ENCODE results near the gene GPR39. TPM values are rescaled to one million over a fixed set of nuclear protein-coding genes. Genes with fewer than 3 reads are reported as not detected.

The GPR39 gene
- total RNA-seq, 2 experiments from 2014 or later = not detected

DNA sequence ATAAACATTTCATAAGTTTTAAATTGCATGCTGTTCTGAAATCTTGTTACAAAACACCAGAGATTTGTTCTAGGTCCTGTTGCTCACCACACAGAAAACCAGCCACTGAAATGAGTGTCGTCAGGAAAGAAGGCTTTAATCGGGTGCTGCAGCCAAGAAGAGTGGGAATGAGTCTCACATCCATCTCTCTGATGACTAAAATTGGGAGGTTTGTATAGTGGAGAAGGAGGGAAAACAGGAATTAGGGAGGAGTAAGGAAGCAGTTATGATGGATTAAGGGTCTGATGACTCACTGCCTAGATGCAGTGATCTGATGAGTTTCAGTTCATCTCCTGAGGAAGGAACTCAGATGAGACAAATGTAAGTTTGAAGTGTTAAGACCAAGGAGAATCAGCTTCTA is 42.1 kb upstream of the GPR39 start:
- POLR2A ChIA-PET = no interaction called here
- H3K27ac Mint-ChIP-seq = no peak overlapping the region
- intact Hi-C loops (cut with micrococcal nuclease) = no loop called here
- no peaks in the 10 kb centered on the region for H3K9me3 Mint-ChIP-seq
- ATAC-seq (no peak), DNase-seq (no peak)
- TF ChIP-seq, protein P1, sequence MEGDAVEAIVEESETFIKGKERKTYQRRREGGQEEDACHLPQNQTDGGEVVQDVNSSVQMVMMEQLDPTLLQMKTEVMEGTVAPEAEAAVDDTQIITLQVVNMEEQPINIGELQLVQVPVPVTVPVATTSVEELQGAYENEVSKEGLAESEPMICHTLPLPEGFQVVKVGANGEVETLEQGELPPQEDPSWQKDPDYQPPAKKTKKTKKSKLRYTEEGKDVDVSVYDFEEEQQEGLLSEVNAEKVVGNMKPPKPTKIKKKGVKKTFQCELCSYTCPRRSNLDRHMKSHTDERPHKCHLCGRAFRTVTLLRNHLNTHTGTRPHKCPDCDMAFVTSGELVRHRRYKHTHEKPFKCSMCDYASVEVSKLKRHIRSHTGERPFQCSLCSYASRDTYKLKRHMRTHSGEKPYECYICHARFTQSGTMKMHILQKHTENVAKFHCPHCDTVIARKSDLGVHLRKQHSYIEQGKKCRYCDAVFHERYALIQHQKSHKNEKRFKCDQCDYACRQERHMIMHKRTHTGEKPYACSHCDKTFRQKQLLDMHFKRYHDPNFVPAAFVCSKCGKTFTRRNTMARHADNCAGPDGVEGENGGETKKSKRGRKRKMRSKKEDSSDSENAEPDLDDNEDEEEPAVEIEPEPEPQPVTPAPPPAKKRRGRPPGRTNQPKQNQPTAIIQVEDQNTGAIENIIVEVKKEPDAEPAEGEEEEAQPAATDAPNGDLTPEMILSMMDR (IDR thresholded peaks at IDR 0.05) = no peak
- CTCF ChIA-PET = no interaction called here
- H3K27me3 Mint-ChIP-seq = no peaks in the 10 kb centered on the region
- H3K4me3 Mint-ChIP-seq = no peak overlapping the region
- no peaks in the 10 kb centered on the region for H3K4me1 Mint-ChIP-seq (ENCODE audit: low read depth)
- no peaks in the 10 kb centered on the region for H3K36me3 Mint-ChIP-seq (ENCODE audit: low read depth)

DNA sequence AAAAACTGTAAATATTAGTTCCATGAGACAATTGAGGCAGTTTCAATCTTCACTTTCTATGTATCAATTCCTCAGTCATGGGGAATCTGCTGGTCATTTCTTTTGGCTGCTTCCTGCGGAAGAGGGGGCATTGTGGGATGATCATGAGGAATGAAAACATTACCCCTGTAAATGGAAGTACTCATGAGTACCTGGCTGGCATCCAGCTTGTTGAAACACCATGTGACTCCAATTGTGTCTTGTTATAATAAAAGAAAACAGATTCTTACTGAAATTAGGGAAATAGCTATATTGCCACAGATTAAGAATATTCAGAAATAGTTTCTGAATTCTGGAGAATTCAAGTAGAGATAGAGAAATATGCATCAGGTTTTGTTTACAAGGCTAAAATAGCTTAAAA is 41.6 kb upstream of the GPR39 start:
- Mint-ChIP-seq H3K4me3 (no peak overlapping the region), H3K36me3 (ENCODE audit: low read depth) (no peaks in the 10 kb centered on the region), H3K27ac (no peak overlapping the region), H3K4me1 (ENCODE audit: low read depth) (no peaks in the 10 kb centered on the region), H3K9me3 (no peaks in the 10 kb centered on the region), H3K27me3 (no peaks in the 10 kb centered on the region)
- ATAC-seq = no peak
- POLR2A ChIA-PET = no interaction called here
- intact Hi-C loops (cut with micrococcal nuclease) = no loop called here
- CTCF ChIA-PET = no interaction called here
- TF ChIP-seq, protein P1 (IDR thresholded peaks at IDR 0.05) = no peak
- no peak for DNase-seq

DNA sequence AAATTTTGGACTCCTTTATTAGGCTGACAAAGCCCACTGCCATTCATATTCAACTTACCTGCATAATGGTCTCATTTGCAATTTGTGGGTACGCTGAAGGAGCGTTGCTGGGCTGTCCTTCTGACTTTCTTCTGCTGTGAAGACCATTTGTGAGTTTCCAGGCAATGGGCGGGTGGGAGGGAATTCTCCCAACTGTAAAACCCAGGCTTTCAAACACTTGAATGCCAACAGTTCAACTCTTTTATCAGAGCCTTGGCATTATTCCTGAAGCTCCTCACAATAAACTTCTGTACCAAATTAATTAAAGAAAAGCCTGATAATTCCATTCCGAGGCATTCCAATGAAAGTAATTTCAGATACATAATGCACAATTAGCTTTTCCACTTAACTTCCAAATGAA is 35.2 kb upstream of the GPR39 start:
- ChIA-PET POLR2A (no interaction called here), CTCF (no interaction called here)
- ATAC-seq (no peak), DNase-seq (no peak)
- Mint-ChIP-seq H3K9me3 (no peaks in the 10 kb centered on the region), H3K27me3 (peaks cover 1% of the 10 kb centered on the region), H3K27ac (no peak overlapping the region), H3K4me1 (ENCODE audit: low read depth) (no peaks in the 10 kb centered on the region), H3K36me3 (ENCODE audit: low read depth) (no peaks in the 10 kb centered on the region), H3K4me3 (no peak overlapping the region)
- TF ChIP-seq, protein P1 (IDR thresholded peaks at IDR 0.05) = no peak
- intact Hi-C loops (cut with micrococcal nuclease) = no loop called here

DNA sequence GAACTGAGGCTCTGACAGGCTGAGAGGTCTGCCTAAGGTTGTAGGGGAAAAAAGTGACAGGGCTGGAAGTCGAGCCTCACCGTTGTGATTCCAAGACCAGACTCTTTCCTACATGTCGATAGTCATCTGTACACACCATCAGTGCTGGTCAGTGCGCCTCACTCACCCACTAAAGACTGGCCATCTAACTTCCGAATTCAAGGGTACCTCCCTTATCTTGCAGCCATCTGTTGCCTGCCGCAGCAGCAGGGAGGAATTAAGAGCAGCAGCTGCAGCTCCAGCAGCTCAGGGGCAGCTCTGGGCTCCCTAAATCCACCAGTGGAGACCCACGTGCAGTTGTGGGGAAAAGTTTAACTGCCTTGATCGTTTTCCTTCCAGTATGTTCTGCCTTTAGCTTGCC is 32.6 kb upstream of the GPR39 start:
- Mint-ChIP-seq H3K36me3 (ENCODE audit: low read depth) (no peaks in the 10 kb centered on the region), H3K9me3 (peaks cover 5% of the 10 kb centered on the region), H3K27ac (no peak overlapping the region), H3K27me3 (peaks cover 1% of the 10 kb centered on the region), H3K4me1 (ENCODE audit: low read depth) (no peaks in the 10 kb centered on the region), H3K4me3 (no peak overlapping the region)
- intact Hi-C loops (cut with micrococcal nuclease) = no loop called here
- CTCF ChIA-PET = no interaction called here
- TF ChIP-seq, protein P1 (IDR thresholded peaks at IDR 0.05) = no peak
- ATAC-seq (no peak), DNase-seq (no peak)
- POLR2A ChIA-PET = no interaction called here

DNA sequence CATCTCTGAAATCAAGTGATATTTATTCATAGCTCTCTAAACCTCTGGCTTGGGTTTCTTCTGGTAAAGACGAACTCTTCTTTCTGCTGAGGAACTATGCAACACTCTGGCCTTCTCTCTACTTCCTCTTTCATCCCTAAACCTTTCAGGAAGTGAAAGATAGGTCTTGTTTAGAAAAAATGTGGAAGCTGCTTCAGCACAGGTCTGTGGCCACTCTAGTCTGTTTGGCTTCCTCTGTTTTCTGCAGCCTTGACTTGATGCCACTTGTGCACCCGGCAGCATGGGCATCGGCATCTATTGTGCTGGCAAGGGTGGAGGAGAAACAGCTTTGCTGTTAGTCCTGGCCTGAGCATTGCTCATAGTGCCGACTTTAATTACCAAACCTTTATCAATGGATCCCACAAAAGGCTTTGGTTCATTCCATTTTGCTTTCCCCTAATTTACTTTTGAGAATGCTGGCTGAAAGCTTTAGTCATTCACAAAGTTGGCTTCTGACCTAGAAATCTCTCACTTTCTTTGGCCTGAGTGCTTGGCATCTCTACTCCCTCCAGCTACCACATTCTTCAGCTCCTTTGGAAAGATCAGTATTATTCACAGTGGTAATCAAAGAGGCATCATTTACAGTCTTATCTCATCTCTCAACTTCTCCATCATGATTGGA is 32.0 kb upstream of the GPR39 start:
- ChIA-PET CTCF (no interaction called here), POLR2A (no interaction called here)
- Mint-ChIP-seq H3K4me1 (ENCODE audit: low read depth) (no peaks in the 10 kb centered on the region), H3K4me3 (no peak overlapping the region), H3K9me3 (peaks cover 5% of the 10 kb centered on the region), H3K27me3 (peaks cover 1% of the 10 kb centered on the region), H3K27ac (no peak overlapping the region), H3K36me3 (ENCODE audit: low read depth) (no peaks in the 10 kb centered on the region)
- DNase-seq = no peak
- intact Hi-C loops (cut with micrococcal nuclease) = no loop called here
- no peak for ATAC-seq
- TF ChIP-seq, protein P1 (IDR thresholded peaks at IDR 0.05) = no peak
